Brain pericyte (primary cell): ENCODE measurements around the gene ZNF438.
"Not testable (repeated sequence)": the region's sequence is repeated elsewhere in the genome, so short reads cannot be mapped to it uniquely, and the experiment has no call there.

ENCODE experiments used
- DNase-seq: peaks from one replicate; pipeline ENCODE4 v3.0.0-alpha.2; 2012; ENCODE audit warnings: low read depth, low spot score

The ZNF438 gene

GRCh38 chr10:30943451-30943850 is 88.2 kb downstream of the ZNF438 start:
- no peak for DNase-seq

- DNase-seq = no peak
Observed at GRCh38 chr10:30940256-30940655, 91.4 kb downstream of the ZNF438 start.

GRCh38 chr10:30939643-30940251 is 91.9 kb downstream of the ZNF438 start:
- no peak for DNase-seq

GRCh38 chr10:30935078-30935477 is 96.6 kb downstream of the ZNF438 start:
- no peak for DNase-seq

GRCh38 chr10:30931094-30931493 is 100.6 kb downstream of the ZNF438 start:
- DNase-seq = no peak

- no peak for DNase-seq
Observed at GRCh38 chr10:30929901-30930520, 101.7 kb downstream of the ZNF438 start.

GRCh38 chr10:30929311-30929729 is 102.3 kb downstream of the ZNF438 start:
- not testable (repeated sequence) for DNase-seq

- DNase-seq = no peak
Observed at GRCh38 chr10:30928742-30929141, 102.9 kb downstream of the ZNF438 start.

- no peak for DNase-seq
Observed at GRCh38 chr10:30918651-30919050, 113.0 kb downstream of the ZNF438 start.

GRCh38 chr10:30917789-30918188 is 113.9 kb downstream of the ZNF438 start:
- DNase-seq = no peak

GRCh38 chr10:30917067-30917466 is 114.6 kb downstream of the ZNF438 start:
- no peak for DNase-seq

GRCh38 chr10:30915146-30915545 is 116.5 kb downstream of the ZNF438 start:
- no peak for DNase-seq

- DNase-seq = no peak
Observed at GRCh38 chr10:30911303-30911863, 120.3 kb downstream of the ZNF438 start.

- no peak for DNase-seq
Observed at GRCh38 chr10:30903397-30904138, 128.1 kb downstream of the ZNF438 start.

- DNase-seq = no peak
Observed at GRCh38 chr10:30902621-30903396, 128.9 kb downstream of the ZNF438 start.

- not testable (repeated sequence) for DNase-seq
Observed at GRCh38 chr10:30901487-30901886, 130.2 kb downstream of the ZNF438 start.

- DNase-seq = no peak
Observed at GRCh38 chr10:30898964-30899363, 132.7 kb downstream of the ZNF438 start.

GRCh38 chr10:30897547-30897946 is 134.1 kb downstream of the ZNF438 start:
- no peak for DNase-seq

- no peak for DNase-seq
Observed at GRCh38 chr10:30897048-30897447, 134.6 kb downstream of the ZNF438 start.

GRCh38 chr10:30894221-30894620 is 137.4 kb downstream of the ZNF438 start:
- no peak for DNase-seq

GRCh38 chr10:30893208-30893607 is 138.5 kb downstream of the ZNF438 start:
- no peak for DNase-seq

- DNase-seq = no peak
Observed at GRCh38 chr10:30887839-30888238, 143.8 kb downstream of the ZNF438 start.
